PC-9 (cell line): Measurements from ENCODE around the gene SELENOM.

Experiments used
- CTCF ChIP-seq: fragments of 200-600 bp; sonication (generic); conservative IDR thresholded peaks from 2 replicates; pipeline ENCODE4 v1.6.1; 2017; ENCODE audit warnings: mixed run types, antibody characterized with exemption, mild to moderate bottlenecking, moderate library complexity
- EZH2 ChIP-seq: fragments of 200-600 bp; sonication (generic); IDR thresholded peaks from 2 replicates; pipeline ENCODE4 v1.8.0; 2017; ENCODE audit warnings: antibody characterized with exemption, low read depth

- no peak for TF ChIP-seq CTCF
- TF ChIP-seq EZH2, result no peak
Observed at GRCh38 chr22:31126869-31127175, 19.5 kb upstream of the SELENOM start.
